SK-N-SH treated with all-trans-retinoic acid at 6 μM for 48 hours (cell line): ENCODE data around the gene C1QL3.

Experiments used
- ATAC-seq: fragments of 200-7000 bp; cut with Tn5 transposase; 3 replicates; pipeline ENCODE4 v1.9.1; 2020; ENCODE audit warnings: mild to moderate bottlenecking, moderate library complexity
- ARNTL ChIP-seq: fragments of 450-650 bp; formaldehyde crosslinking; IDR thresholded peaks from 2 replicates; pipeline ENCODE4 v1.5.0; 2020; ENCODE audit warnings: low read depth, mild to moderate bottlenecking, moderate library complexity, borderline replicate concordance
- BACH2 ChIP-seq: fragments of 250-450 bp; sonication (Bioruptor Pico); IDR thresholded peaks from 2 replicates; pipeline ENCODE4 v1.9.0; 2021; ENCODE audit warnings: mild to moderate bottlenecking, borderline replicate concordance
- CSDC2 ChIP-seq: fragments of 250-450 bp; sonication (Bioruptor Pico); IDR thresholded peaks from 2 replicates; pipeline ENCODE4 v1.5.0; 2020; ENCODE audit warnings: mild to moderate bottlenecking, moderate library complexity
- ESRRG ChIP-seq: fragments of 250-450 bp; sonication (Bioruptor Pico); IDR thresholded peaks from 2 replicates; pipeline ENCODE4 v1.6.1; 2021; ENCODE audit warnings: mild to moderate bottlenecking
- GLIS3 ChIP-seq: fragments of 250-450 bp; sonication (Bioruptor Pico); IDR thresholded peaks from 2 replicates; pipeline ENCODE4 v1.5.0; 2020; ENCODE audit warnings: mild to moderate bottlenecking, moderate library complexity
- ISL1 ChIP-seq: fragments of 250-450 bp; sonication (Bioruptor Pico); IDR thresholded peaks from 2 replicates; pipeline ENCODE4 v2.1.2; 2022; ENCODE audit warnings: mild to moderate bottlenecking, moderate library complexity
- OSR1 ChIP-seq: fragments of 250-450 bp; sonication (Bioruptor Pico); IDR thresholded peaks from 2 replicates; pipeline ENCODE4 v1.8.0; 2022; ENCODE audit warnings: moderate library complexity, mild to moderate bottlenecking, inconsistent platforms
- PPARA ChIP-seq: fragments of 250-450 bp; sonication (Bioruptor Pico); IDR thresholded peaks from 2 replicates; pipeline ENCODE4 v1.5.0; 2020; ENCODE audit warnings: mild to moderate bottlenecking, borderline replicate concordance
- RARB ChIP-seq: fragments of 250-450 bp; sonication (Bioruptor Pico); IDR thresholded peaks from 2 replicates; pipeline ENCODE4 v1.8.0; 2021; ENCODE audit warnings: mild to moderate bottlenecking, moderate library complexity
- TCF4 ChIP-seq: fragments of 250-450 bp; sonication (Bioruptor Pico); IDR thresholded peaks from 2 replicates; pipeline ENCODE4 v1.8.0; 2021; ENCODE audit warnings: mild to moderate bottlenecking, moderate library complexity, borderline replicate concordance
- TOX ChIP-seq: fragments of 250-450 bp; sonication (Bioruptor Pico); IDR thresholded peaks from 2 replicates; pipeline ENCODE4 v1.8.0; 2021; ENCODE audit warnings: mild to moderate bottlenecking, moderate library complexity, borderline replicate concordance
- ZC3H10 ChIP-seq: fragments of 250-450 bp; sonication (Bioruptor Pico); IDR thresholded peaks from 2 replicates; pipeline ENCODE4 v1.5.1; 2021; ENCODE audit warnings: mild to moderate bottlenecking, moderate library complexity
- ZFP3 ChIP-seq: fragments of 250-450 bp; sonication (Bioruptor Pico); IDR thresholded peaks from 2 replicates; pipeline ENCODE4 v1.5.0; 2020; ENCODE audit warnings: mild to moderate bottlenecking, moderate library complexity
- ZFP30 ChIP-seq: fragments of 450-650 bp; formaldehyde crosslinking; IDR thresholded peaks from 2 replicates; pipeline ENCODE4 v1.5.0; 2022; ENCODE audit warnings: mild to moderate bottlenecking, moderate library complexity
- ZNF565 ChIP-seq: fragments of 450-650 bp; formaldehyde crosslinking; conservative IDR thresholded peaks from 2 replicates; pipeline ENCODE4 v1.5.0; 2020; ENCODE audit warnings: low read depth, mild to moderate bottlenecking, moderate library complexity
- ZNF70 ChIP-seq: fragments of 450-650 bp; formaldehyde crosslinking; IDR thresholded peaks from 2 replicates; pipeline ENCODE4 v1.5.0; 2020; ENCODE audit warnings: mild to moderate bottlenecking, moderate library complexity
- ZNF8 ChIP-seq: fragments of 450-650 bp; formaldehyde crosslinking; IDR thresholded peaks from 2 replicates; pipeline ENCODE4 v1.5.0; 2020; ENCODE audit warnings: mild to moderate bottlenecking, moderate library complexity
- TF ChIP-seq, protein P1 (sequence below): fragments of 250-450 bp; sonication (Bioruptor Pico); IDR thresholded peaks from 2 replicates; pipeline ENCODE4 v1.5.0; 2020; ENCODE audit warnings: mild to moderate bottlenecking, moderate library complexity
- TF ChIP-seq, protein P2 (sequence below): fragments of 250-450 bp; sonication (Bioruptor Pico); IDR thresholded peaks from 2 replicates; pipeline ENCODE4 v1.8.0; 2020; ENCODE audit warnings: mild to moderate bottlenecking, moderate library complexity, borderline replicate concordance
- TF ChIP-seq, protein P3 (sequence below): fragments of 250-450 bp; sonication (Bioruptor Pico); IDR thresholded peaks from 2 replicates; pipeline ENCODE4 v1.8.0; 2021; ENCODE audit warnings: low read depth, mild to moderate bottlenecking, moderate library complexity, borderline replicate concordance
- TF ChIP-seq, protein P4 (sequence below): fragments of 250-450 bp; sonication (Bioruptor Pico); IDR thresholded peaks from 2 replicates; pipeline ENCODE4 v1.5.1; 2021; ENCODE audit warnings: mild to moderate bottlenecking, moderate library complexity

C1QL3 gene

DNA sequence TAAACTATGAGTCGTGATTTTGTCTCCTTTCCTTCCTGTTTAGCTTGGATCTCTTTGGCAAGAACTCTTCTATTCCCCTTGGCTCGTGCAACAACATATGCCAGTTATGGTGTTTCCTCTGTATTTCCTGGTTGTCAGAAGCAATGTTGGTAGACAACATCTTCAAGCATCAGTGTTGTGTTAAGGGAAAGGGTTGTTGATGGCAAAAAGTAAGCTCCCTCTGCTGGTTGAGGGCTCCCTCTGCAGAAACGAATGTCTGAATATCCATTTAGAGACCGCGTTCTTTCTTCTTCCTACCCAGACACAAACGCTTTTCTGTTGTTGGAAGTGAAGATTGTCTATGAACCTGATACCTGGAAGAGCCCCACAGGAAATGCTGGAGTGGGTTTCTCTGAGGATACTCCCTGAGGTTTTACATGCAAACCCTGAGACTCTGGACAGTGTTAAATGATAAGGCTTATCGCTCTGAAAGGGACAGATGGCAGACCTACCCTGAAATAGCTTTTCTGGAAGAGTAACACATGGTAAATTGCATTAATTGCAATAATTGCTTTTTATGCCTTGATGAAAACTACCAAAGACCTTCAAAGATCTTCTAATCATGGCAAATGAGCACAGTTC is 23.5 kb upstream of the C1QL3 start:
- peak; percentile 61; the same call in 2 of the 3 replicates for ATAC-seq
- peak; percentile 63; the same call in 1 of the 2 replicates for TF ChIP-seq TCF4 (CRISPR knock-in tag)
- TF ChIP-seq RARB (CRISPR knock-in tag): no peak
- TF ChIP-seq ZFP3 (CRISPR knock-in tag): no peak
- no peak for TF ChIP-seq ZC3H10 (CRISPR knock-in tag)
- TF ChIP-seq, all 23 proteins: peak for 1

DNA sequence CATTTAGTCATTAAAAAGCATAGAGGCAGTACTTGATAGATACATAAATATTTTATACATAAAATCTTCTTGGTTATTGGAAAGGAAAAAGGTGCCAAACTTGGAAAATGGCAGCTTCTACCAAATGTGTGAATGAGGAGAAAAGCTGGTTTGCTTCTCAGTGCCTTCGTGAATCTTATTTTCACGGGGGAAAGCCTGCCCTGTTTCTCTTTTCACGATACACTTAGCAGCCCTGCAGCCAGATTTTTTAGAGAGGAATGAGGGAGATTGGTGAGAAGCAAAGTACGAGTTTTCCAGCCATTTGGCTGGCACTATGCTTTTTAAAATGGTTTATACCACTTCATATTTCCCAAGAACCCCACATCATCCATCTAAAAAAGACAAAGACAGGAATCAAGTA is 22.9 kb upstream of the C1QL3 start:
- no peak for ATAC-seq
- TF ChIP-seq ZC3H10 (CRISPR knock-in tag): no peak
- TF ChIP-seq, protein P1, sequence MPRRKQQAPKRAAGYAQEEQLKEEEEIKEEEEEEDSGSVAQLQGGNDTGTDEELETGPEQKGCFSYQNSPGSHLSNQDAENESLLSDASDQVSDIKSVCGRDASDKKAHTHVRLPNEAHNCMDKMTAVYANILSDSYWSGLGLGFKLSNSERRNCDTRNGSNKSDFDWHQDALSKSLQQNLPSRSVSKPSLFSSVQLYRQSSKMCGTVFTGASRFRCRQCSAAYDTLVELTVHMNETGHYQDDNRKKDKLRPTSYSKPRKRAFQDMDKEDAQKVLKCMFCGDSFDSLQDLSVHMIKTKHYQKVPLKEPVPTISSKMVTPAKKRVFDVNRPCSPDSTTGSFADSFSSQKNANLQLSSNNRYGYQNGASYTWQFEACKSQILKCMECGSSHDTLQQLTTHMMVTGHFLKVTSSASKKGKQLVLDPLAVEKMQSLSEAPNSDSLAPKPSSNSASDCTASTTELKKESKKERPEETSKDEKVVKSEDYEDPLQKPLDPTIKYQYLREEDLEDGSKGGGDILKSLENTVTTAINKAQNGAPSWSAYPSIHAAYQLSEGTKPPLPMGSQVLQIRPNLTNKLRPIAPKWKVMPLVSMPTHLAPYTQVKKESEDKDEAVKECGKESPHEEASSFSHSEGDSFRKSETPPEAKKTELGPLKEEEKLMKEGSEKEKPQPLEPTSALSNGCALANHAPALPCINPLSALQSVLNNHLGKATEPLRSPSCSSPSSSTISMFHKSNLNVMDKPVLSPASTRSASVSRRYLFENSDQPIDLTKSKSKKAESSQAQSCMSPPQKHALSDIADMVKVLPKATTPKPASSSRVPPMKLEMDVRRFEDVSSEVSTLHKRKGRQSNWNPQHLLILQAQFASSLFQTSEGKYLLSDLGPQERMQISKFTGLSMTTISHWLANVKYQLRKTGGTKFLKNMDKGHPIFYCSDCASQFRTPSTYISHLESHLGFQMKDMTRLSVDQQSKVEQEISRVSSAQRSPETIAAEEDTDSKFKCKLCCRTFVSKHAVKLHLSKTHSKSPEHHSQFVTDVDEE (CRISPR knock-in tag): no peak
- no peak for TF ChIP-seq RARB (CRISPR knock-in tag)
- TF ChIP-seq OSR1: no peak
- no peak for TF ChIP-seq CSDC2 (CRISPR knock-in tag)
- TF ChIP-seq ESRRG (CRISPR knock-in tag): no peak
- no peak for TF ChIP-seq TCF4 (CRISPR knock-in tag)
- TF ChIP-seq ZNF565 (CRISPR knock-in tag): no peak
- TF ChIP-seq ISL1 (CRISPR knock-in tag): no peak
- TF ChIP-seq, protein P2, sequence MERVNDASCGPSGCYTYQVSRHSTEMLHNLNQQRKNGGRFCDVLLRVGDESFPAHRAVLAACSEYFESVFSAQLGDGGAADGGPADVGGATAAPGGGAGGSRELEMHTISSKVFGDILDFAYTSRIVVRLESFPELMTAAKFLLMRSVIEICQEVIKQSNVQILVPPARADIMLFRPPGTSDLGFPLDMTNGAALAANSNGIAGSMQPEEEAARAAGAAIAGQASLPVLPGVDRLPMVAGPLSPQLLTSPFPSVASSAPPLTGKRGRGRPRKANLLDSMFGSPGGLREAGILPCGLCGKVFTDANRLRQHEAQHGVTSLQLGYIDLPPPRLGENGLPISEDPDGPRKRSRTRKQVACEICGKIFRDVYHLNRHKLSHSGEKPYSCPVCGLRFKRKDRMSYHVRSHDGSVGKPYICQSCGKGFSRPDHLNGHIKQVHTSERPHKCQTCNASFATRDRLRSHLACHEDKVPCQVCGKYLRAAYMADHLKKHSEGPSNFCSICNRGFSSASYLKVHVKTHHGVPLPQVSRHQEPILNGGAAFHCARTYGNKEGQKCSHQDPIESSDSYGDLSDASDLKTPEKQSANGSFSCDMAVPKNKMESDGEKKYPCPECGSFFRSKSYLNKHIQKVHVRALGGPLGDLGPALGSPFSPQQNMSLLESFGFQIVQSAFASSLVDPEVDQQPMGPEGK (CRISPR knock-in tag): no peak
- TF ChIP-seq, protein P3, sequence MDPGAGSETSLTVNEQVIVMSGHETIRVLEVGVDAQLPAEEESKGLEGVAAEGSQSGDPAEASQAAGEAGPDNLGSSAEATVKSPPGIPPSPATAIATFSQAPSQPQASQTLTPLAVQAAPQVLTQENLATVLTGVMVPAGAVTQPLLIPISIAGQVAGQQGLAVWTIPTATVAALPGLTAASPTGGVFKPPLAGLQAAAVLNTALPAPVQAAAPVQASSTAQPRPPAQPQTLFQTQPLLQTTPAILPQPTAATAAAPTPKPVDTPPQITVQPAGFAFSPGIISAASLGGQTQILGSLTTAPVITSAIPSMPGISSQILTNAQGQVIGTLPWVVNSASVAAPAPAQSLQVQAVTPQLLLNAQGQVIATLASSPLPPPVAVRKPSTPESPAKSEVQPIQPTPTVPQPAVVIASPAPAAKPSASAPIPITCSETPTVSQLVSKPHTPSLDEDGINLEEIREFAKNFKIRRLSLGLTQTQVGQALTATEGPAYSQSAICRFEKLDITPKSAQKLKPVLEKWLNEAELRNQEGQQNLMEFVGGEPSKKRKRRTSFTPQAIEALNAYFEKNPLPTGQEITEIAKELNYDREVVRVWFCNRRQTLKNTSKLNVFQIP: no peak
- TF ChIP-seq, protein P4, sequence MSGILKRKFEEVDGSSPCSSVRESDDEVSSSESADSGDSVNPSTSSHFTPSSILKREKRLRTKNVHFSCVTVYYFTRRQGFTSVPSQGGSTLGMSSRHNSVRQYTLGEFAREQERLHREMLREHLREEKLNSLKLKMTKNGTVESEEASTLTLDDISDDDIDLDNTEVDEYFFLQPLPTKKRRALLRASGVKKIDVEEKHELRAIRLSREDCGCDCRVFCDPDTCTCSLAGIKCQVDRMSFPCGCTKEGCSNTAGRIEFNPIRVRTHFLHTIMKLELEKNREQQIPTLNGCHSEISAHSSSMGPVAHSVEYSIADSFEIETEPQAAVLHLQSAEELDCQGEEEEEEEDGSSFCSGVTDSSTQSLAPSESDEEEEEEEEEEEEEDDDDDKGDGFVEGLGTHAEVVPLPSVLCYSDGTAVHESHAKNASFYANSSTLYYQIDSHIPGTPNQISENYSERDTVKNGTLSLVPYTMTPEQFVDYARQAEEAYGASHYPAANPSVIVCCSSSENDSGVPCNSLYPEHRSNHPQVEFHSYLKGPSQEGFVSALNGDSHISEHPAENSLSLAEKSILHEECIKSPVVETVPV (CRISPR knock-in tag): no peak
- TF ChIP-seq ZNF8 (CRISPR knock-in tag): no peak
- no peak for TF ChIP-seq ZFP30 (CRISPR knock-in tag)
- TF ChIP-seq ARNTL: no peak
- no peak for TF ChIP-seq PPARA (CRISPR knock-in tag)
- no peak for TF ChIP-seq ZNF70 (CRISPR knock-in tag)
- TF ChIP-seq, all 23 proteins: peak for 0

DNA sequence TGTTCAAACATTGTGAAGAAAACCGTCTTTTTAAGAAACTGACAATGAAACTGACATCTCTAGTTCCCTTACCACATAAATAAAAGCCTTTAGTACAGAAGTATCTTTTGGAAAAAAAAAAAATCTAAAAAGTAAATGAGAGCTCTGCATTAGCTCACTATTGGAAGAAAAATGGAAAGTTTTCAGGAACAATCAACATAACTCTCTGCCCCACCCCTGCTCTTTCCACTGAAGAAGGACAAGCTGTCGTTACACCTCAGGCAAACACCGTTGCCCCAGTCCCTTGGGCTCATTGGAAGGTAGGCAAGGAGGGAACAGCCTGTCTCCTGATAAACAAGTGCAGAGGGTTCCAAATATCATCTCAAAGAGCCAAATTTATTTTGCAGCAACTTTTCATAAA is 22.4 kb upstream of the C1QL3 start:
- TF ChIP-seq ISL1 (CRISPR knock-in tag): no peak
- no peak for TF ChIP-seq TCF4 (CRISPR knock-in tag)
- no peak for TF ChIP-seq OSR1
- no peak for TF ChIP-seq ZC3H10 (CRISPR knock-in tag)
- no peak for TF ChIP-seq RARB (CRISPR knock-in tag)
- TF ChIP-seq, protein P3: no peak
- TF ChIP-seq ZFP30 (CRISPR knock-in tag): no peak
- no peak for TF ChIP-seq TOX (CRISPR knock-in tag)
- TF ChIP-seq BACH2 (CRISPR knock-in tag): no peak
- no peak for TF ChIP-seq ZNF8 (CRISPR knock-in tag)
- TF ChIP-seq GLIS3 (CRISPR knock-in tag): no peak
- no peak for TF ChIP-seq ARNTL
- no peak for TF ChIP-seq ZNF565 (CRISPR knock-in tag)
- TF ChIP-seq CSDC2 (CRISPR knock-in tag): no peak
- ATAC-seq: no peak
